DOHH2 (cell line): ENCODE data around the gene DOCK4.
A peak's percentile ranks its signal among the peaks of the same experiment; 100 is the strongest.

Source experiments
- H3F3A ChIP-seq: fragments of 200-600 bp; sonication (generic), shearing (Covaris generic); 2 replicates; pipeline ENCODE4 v1.6.0; 2016; ENCODE audit warnings: antibody characterized with exemption, mild to moderate bottlenecking; ENCODE audit not compliant: control insufficient read depth, insufficient read depth
- H3K27ac ChIP-seq: fragments of 200-600 bp; sonication (generic); 2 replicates; pipeline ENCODE4 v1.5.1; 2014; ENCODE audit warnings: low read depth, mild to moderate bottlenecking, low read length, moderate library complexity
- H3K27me3 ChIP-seq: fragments of 200-600 bp; sonication (generic); 2 replicates; pipeline ENCODE4 v1.6.1; 2014; ENCODE audit warnings: mild to moderate bottlenecking, low read length, mixed read lengths; ENCODE audit not compliant: control insufficient read depth
- H3K36me3 ChIP-seq: fragments of 200-600 bp; sonication (generic); 2 replicates; pipeline ENCODE4 v1.6.1; 2014; ENCODE audit warnings: mild to moderate bottlenecking, low read length, moderate library complexity, mixed read lengths; ENCODE audit not compliant: control insufficient read depth
- H3K4me1 ChIP-seq: fragments of 200-600 bp; sonication (generic); 2 replicates; pipeline ENCODE4 v1.6.1; 2014; ENCODE audit warnings: mild to moderate bottlenecking, low read length, mixed read lengths; ENCODE audit not compliant: control insufficient read depth
- H3K4me2 ChIP-seq: fragments of 200-600 bp; sonication (generic); 2 replicates; pipeline ENCODE4 v1.6.0; 2014; ENCODE audit warnings: mild to moderate bottlenecking, low read length, moderate library complexity
- H3K4me3 ChIP-seq: fragments of 200-600 bp; sonication (generic); 2 replicates; pipeline ENCODE4 v1.5.1; 2014; ENCODE audit warnings: mild to moderate bottlenecking, low read length, mixed read lengths
- H3K79me2 ChIP-seq: fragments of 200-600 bp; sonication (generic); 2 replicates; pipeline ENCODE4 v1.6.1; 2014; ENCODE audit warnings: mild to moderate bottlenecking, low read length, mixed read lengths; ENCODE audit not compliant: control insufficient read depth
- H3K9me2 ChIP-seq: fragments of 200-600 bp; sonication (generic); replicated peaks from 2 replicates; pipeline ENCODE4 v1.6.1; 2014; ENCODE audit warnings: mild to moderate bottlenecking, low read length, mixed read lengths; ENCODE audit not compliant: control insufficient read depth
- H3K9me3 ChIP-seq: fragments of 200-600 bp; sonication (generic); 2 replicates; pipeline ENCODE4 v1.6.1; 2014; ENCODE audit warnings: antibody characterized with exemption, low read length, mixed read lengths; ENCODE audit not compliant: control insufficient read depth, insufficient read depth
- H4K20me1 ChIP-seq: fragments of 200-600 bp; sonication (generic); 2 replicates; pipeline ENCODE4 v1.6.0; 2014; ENCODE audit warnings: low read depth, mild to moderate bottlenecking, antibody characterized with exemption, low read length, moderate library complexity; ENCODE audit not compliant: control insufficient read depth, insufficient read depth
- CTCF ChIP-seq: fragments of 200-600 bp; sonication (generic); IDR thresholded peaks from one replicate; pipeline ENCODE4 v1.5.1; 2014; ENCODE audit warnings: antibody characterized with exemption, mild to moderate bottlenecking, low read depth, low read length; ENCODE audit not compliant: poor library complexity, severe bottlenecking
- EZH2phosphoT487 ChIP-seq: fragments of 200-600 bp; sonication (generic); IDR thresholded peaks from 2 replicates; pipeline ENCODE4 v1.6.1; 2017; ENCODE audit warnings: borderline replicate concordance, mild to moderate bottlenecking, antibody characterized with exemption, low read length, moderate library complexity, mixed read lengths

DOCK4 gene

DNA sequence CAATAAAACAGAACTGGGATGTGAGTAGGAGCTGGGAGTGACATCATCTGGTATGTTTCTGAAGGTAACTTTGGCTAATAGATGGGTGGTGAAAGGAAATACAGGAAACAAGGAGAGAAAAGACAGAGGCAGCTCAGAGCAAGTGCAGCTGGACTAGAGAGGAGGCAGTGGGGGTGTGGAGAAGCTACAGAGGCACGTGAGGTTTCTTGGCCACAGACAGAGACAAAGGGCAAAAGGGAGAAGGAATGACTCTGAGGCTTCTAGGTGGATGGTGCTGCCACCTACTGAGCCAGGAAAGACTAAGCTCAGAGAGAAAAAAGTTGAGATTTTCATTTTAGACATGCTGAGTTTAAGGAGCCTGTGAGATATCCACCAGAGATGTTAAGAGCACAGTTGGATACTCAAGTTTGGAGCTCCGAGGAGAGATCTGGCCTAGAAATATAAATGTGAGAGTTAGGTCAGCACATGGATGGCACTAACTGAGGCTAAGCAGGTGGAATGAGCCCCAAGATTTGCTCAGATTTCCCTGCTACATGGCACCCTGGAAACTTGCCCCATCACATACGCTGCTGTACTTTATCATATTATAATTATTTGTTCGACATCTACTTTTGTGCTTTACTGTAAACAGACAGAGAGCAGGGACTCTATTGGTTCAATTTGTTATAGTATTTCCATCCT is 350.9 kb downstream of the DOCK4 start:
- TF ChIP-seq EZH2phosphoT487 (no peak), CTCF (peak; percentile 72)
- no peaks in the 10 kb centered on the region; the same call in 1 of the 2 replicates for H3K9me3 ChIP-seq
- no peaks in the 10 kb centered on the region for H3K79me2 ChIP-seq
- H3K36me3 ChIP-seq, result no peaks in the 10 kb centered on the region
- H3F3A ChIP-seq, result no peaks in the 10 kb centered on the region
- H3K4me3 ChIP-seq, result no peak overlapping the region
- H3K4me1 ChIP-seq, result no peaks in the 10 kb centered on the region
- H3K9me2 ChIP-seq, result no peaks in the 10 kb centered on the region
- no peaks in the 10 kb centered on the region for H4K20me1 ChIP-seq
- no peak overlapping the region for H3K4me2 ChIP-seq
- no peak overlapping the region for H3K27ac ChIP-seq
- no peaks in the 10 kb centered on the region for H3K27me3 ChIP-seq

DNA sequence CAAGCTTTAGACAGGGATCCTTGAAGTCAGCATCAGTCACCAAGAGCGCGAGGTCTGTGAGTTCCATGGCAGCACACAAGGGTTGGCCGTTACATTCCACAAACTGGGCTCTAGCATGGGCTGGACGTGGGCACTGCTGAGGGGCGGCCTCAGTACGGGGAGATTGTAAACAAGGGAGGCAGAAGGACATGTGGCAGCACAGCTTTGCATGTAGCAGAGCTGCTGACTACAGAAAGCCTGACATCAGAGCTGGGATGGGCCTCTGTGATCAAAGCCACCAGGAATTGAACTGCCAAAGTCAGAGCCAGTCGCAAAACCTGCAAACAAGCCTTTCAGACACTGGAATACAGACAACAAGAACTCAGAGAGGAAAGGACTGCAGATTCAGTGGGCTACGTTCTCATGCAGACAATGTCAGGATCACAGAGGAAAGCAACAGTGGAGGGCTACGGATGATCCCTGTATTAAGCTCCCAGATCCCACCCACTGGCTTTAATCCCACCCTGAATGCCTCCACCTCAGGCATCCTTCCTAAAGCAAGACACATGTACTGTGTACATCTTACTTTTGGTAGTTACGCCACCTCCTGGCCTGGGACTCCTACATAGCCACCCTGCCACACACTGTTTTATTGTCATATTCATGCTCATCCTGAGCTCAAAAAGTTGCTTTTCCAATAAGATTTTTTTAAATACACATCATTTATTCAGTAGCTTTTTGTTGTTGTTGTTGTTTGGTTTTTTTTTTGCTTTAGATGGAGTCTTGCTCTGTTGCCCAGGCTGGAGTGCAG is 352.8 kb downstream of the DOCK4 start:
- Histone ChIP-seq H4K20me1 (no peaks in the 10 kb centered on the region), H3K36me3 (no peaks in the 10 kb centered on the region), H3K4me1 (no peaks in the 10 kb centered on the region), H3F3A (no peaks in the 10 kb centered on the region), H3K9me3 (no peaks in the 10 kb centered on the region; the same call in 1 of the 2 replicates), H3K79me2 (no peaks in the 10 kb centered on the region), H3K4me3 (no peak overlapping the region), H3K27me3 (no peaks in the 10 kb centered on the region), H3K4me2 (no peak overlapping the region), H3K9me2 (no peaks in the 10 kb centered on the region), H3K27ac (no peak overlapping the region)
- TF ChIP-seq EZH2phosphoT487 (no peak), CTCF (no peak)

- H3K4me1 ChIP-seq, result no peaks in the 10 kb centered on the region
- no peaks in the 10 kb centered on the region for H3K79me2 ChIP-seq
- no peak for TF ChIP-seq CTCF
- no peak for TF ChIP-seq EZH2phosphoT487
- no peaks in the 10 kb centered on the region for H3K9me2 ChIP-seq
- no peak overlapping the region for H3K4me2 ChIP-seq
- no peaks in the 10 kb centered on the region for H3K27me3 ChIP-seq
- H3K4me3 ChIP-seq, result no peak overlapping the region
- H3F3A ChIP-seq, result no peaks in the 10 kb centered on the region
- H3K9me3 ChIP-seq, result no peaks in the 10 kb centered on the region; the same call in 1 of the 2 replicates
- no peaks in the 10 kb centered on the region for H4K20me1 ChIP-seq
- no peak overlapping the region for H3K27ac ChIP-seq
- no peaks in the 10 kb centered on the region for H3K36me3 ChIP-seq
These were observed 354.1 kb downstream of the DOCK4 start for GRCh38 chr7:111852081-111852480.
